HCT116 (cell line): Measurements from ENCODE around the gene CEMP1.

ENCODE experiments used
- CBX3 ChIP-seq: IDR thresholded peaks from 2 replicates; pipeline ENCODE4 v1.6.1; 2012; ENCODE audit warnings: low read depth
- CEBPB ChIP-seq: IDR thresholded peaks from 2 replicates; pipeline ENCODE4 v1.6.1; 2012; ENCODE audit warnings: low read depth
- CTCF ChIP-seq, 3 experiments: fragments of 200-600 bp in 1 of 3; sonication (generic) in 1 of 3; IDR thresholded peaks in 2 of 3; conservative IDR thresholded peaks in 1 of 3; 2 replicates each; pipeline ENCODE4 v1.5.1; 2012 to 2017; ENCODE audit warnings: low read depth in 2 of 3, low read length in 2 of 3, antibody characterized with exemption in 1 of 3, borderline replicate concordance in 1 of 3, control low read depth in 1 of 3, mild to moderate bottlenecking in 1 of 3, mixed read lengths in 1 of 3, mixed run types in 1 of 3, moderate library complexity in 1 of 3; ENCODE audit not compliant: insufficient read depth in 1 of 3
- EGR1 ChIP-seq: IDR thresholded peaks from 2 replicates; pipeline ENCODE4 v1.6.1; 2012; ENCODE audit warnings: low read depth
- ELF1 ChIP-seq: IDR thresholded peaks from 2 replicates; pipeline ENCODE4 v1.6.1; 2012; ENCODE audit warnings: low read depth, borderline replicate concordance
- EZH2 ChIP-seq: fragments of 200-600 bp; sonication (generic); IDR thresholded peaks from 2 replicates; pipeline ENCODE4 v1.6.1; 2017; ENCODE audit warnings: antibody characterized with exemption, mixed run types
- EZH2phosphoT487 ChIP-seq: fragments of 200-600 bp; IDR thresholded peaks from 2 replicates; pipeline ENCODE4 v1.6.1; 2018; ENCODE audit warnings: antibody characterized with exemption, borderline replicate concordance
- POLR2A ChIP-seq: IDR thresholded peaks from 2 replicates; pipeline ENCODE4 v1.7.0; 2011; ENCODE audit warnings: borderline replicate concordance; ENCODE audit not compliant: insufficient read depth, insufficient read length; ENCODE audit errors: extremely low read depth
- POLR2AphosphoS5 ChIP-seq: IDR thresholded peaks from 2 replicates; pipeline ENCODE4 v1.6.1; 2011; ENCODE audit warnings: mild to moderate bottlenecking, low read depth, low read length, moderate library complexity
- TCF7L2 ChIP-seq: IDR thresholded peaks from 2 replicates; pipeline ENCODE4 v1.7.0; 2011; ENCODE audit warnings: borderline replicate concordance, inconsistent platforms; ENCODE audit not compliant: insufficient read depth, insufficient read length; ENCODE audit errors: extremely low read depth

GRCh38 chr16:2494616-2495015 lies 36.6 kb downstream of the CEMP1 start:
- no peak for TF ChIP-seq CTCF (IDR thresholded peaks at IDR 0.05 in 2 of 3, conservative IDR thresholded peaks at IDR 0.05 in 1 of 3; ENCODE audit: borderline replicate concordance in 1 of 3, insufficient read depth in 1 of 3, low read depth in 2 of 3, low read length in 2 of 3)
- no peak for TF ChIP-seq EZH2phosphoT487
- TF ChIP-seq CBX3: no peak
- no peak for TF ChIP-seq ELF1
- TF ChIP-seq POLR2AphosphoS5: no peak
- TF ChIP-seq EZH2: no peak
- no peak for TF ChIP-seq POLR2A
- TF ChIP-seq CEBPB: no peak
- no peak for TF ChIP-seq EGR1
- TF ChIP-seq TCF7L2: no peak
